Activated CD8-positive, alpha-beta memory T cell treated with anti-CD3 and anti-CD28 coated beads for 24 hours (primary cell): ENCODE results near the gene EEF1AKMT3.
A peak's percentile ranks its signal among the peaks of the same experiment; 100 is the strongest.

ENCODE experiments used
- DNase-seq: peaks from one replicate; pipeline ENCODE4 v3.0.0-alpha.2; 2020

EEF1AKMT3 gene

DNA sequence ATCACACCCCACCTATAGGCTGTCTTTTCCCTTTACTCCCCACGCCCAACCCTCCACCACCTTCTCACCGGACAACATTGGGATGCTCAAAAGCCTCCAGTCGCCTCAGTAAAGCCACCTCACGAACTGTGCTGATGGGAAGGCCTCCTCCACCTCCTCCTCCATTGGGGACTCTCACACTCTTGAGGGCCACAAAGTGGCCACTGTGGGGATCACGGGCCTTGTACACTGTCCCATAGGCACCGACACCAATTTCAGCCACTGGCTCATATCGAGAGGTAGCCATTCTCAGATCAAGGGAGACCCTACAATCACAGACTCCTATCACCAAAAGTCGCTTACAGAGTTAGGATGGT lies 21.0 kb upstream of the EEF1AKMT3 start:
- DNase-seq = peak; percentile 65

DNA sequence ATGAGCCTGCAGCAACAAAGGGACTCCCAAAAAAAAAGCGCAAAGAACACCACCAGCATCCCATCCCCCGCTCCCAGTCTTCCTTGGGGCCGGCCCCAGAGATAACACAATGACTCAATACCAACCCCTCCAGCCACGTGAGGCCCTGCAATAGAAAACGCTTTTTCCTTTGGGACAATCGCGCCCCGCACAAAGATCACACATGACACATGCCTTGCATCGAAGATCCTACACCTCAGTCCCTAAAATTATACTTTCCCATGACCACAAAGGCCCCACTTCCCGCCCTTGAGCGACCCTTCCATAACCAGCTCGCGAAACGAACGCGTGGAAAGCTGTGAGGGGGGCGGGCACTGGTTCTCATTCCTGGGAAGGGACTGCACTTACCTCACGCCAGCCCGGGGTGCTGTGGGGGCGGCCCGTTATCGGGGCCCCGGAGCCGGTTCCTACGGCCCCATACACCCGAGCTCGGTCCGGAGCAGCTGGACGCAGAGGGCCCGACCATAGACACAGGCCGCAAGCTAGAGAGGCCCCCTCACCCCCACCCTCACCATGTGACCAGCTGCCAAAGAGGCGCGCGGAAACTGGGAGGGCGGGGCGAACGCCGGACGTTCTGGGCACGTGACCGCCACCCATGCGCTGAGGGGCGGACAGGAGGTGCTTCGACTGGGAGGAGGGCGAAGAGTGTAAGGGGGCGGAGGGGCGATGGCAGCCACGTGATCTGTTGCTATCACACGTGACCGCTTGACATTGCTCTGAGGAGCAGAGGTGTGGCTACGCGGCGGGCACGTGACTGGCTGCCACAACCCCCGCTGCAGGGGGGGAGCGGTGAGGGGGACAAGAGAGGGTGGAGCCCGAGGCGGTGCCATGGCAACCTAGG lies 20.4 kb upstream of the EEF1AKMT3 start, which contains the start of gene CDK4:
CDK4 (minus strand) TSS at position 523 of the 880 bp plus-strand sequence. CDS start 593 bp downstream, outside the sequence.
- DNase-seq = peak; percentile 98

- DNase-seq = no peak
These were observed 19.8 kb upstream of the EEF1AKMT3 start for GRCh38 chr12:57752668-57753000.

GRCh38 chr12:57753756-57754337 lies 18.6 kb upstream of the EEF1AKMT3 start:
- DNase-seq = no peak

- peak; percentile 87 for DNase-seq
These were observed 17.8 kb upstream of the EEF1AKMT3 start, which contains the start of gene MARCHF9 for GRCh38 chr12:57754411-57755193. Gene MARCHF9, plus strand, starts transcription at chr12:57755103. Its CDS starts 426 bp downstream, at chr12:57755529.

DNA sequence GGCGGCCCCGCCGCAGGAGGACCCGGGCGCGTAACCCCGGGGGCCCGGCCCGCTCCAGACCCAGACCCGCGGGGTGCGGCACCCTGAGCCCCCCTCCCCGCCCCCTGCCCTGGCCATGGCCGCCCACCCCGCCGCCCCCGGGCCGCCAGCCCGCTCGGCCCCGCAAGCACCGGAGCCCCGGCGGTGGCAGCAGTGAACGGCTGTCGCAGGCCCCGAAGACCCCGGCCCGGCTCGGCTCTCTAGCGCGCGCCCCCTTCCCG lies 17.3 kb upstream of the EEF1AKMT3 start:
- DNase-seq = no peak

DNA sequence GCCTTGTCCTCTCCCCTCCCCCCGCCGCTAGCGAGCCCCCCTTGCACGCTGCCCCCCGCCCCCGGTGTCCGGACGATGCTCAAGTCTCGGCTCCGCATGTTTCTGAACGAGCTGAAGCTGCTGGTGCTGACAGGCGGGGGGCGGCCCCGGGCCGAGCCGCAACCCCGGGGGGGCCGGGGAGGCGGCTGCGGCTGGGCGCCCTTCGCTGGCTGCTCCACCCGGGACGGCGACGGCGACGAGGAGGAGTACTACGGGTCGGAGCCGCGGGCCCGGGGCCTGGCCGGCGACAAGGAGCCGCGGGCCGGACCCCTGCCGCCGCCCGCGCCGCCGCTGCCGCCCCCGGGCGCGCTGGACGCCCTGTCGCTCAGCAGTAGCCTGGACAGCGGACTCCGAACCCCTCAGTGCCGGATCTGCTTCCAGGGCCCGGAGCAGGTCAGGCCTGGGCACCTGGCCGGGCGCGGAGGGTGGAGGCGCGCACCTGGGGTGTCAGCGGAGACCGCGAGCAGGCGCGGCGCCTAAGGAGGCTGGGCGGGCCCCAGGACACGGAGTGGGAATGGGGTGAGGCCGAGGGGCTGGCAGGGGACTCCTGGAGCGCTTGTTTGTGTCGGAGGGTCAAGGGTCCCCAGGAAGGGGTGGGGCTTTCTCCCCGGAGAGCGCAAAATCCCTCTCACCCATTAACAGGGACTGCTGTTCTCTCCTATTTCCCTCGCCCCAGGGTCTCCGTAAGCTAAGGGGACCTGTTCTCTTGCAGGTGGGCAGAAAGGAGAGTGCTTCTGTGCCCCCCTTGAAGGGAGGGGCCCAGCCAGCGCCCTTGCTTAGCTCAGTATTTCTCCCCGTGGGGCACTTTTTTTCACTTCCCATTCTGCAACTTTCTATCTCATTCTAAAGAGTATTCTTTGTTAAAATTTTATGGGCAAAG lies 16.7 kb upstream of the EEF1AKMT3 start:
- peak; percentile 68 for DNase-seq

GRCh38 chr12:57756406-57757341 lies 15.7 kb upstream of the EEF1AKMT3 start:
- peak; percentile 84 for DNase-seq

DNA sequence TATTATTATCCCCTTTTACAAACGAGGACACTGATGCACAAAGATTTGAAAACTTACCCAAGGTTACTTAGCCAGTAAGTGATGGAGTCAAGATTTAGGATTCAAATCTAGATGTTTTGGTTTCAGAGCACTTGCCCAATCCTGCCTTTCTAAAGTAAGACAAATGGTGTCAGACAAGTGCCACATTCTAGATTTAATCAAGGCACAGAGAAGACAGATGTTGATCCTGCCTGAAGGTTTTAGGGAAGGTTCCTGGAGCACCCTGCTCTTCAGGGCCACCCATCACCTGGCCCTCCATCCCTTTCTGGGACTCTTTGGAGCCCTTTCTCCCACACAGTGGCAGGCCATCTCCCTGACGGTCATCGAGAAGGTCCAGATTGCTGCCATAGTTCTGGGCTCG lies 14.6 kb upstream of the EEF1AKMT3 start:
- no peak for DNase-seq

DNA sequence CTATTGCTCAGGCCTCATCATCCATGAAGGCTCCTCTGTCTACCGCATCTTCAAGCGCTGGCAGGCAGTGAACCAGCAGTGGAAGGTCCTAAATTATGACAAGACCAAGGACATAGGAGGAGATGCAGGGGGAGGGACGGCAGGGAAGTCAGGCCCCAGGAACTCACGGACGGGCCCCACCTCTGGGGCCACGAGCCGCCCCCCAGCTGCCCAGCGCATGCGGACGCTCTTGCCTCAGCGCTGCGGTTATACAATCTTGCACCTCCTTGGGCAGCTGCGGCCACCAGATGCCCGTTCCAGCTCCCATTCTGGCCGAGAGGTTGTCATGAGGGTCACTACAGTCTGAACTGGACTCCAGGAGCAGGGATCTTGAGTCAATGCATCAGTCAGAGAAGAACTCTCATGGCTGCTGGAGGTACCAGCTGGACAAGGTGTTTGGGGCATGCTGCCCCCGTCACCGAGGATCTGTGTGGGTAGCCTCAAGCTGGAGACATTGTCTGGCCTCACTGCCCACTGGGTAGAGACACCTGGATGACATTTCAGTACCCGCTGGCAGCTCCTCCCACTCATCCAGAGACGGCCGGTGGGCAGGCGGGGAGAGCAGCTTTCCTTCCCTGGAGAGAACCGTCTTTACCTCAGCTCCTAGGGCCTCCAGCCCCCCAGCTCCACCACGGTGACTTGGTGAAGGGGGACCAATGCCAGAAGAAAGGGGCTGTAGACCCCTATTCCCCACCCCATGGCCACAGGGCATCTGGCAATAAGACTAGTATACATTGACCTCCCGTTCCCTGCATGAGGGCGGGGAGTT lies 13.7 kb upstream of the EEF1AKMT3 start:
- no peak for DNase-seq

DNA sequence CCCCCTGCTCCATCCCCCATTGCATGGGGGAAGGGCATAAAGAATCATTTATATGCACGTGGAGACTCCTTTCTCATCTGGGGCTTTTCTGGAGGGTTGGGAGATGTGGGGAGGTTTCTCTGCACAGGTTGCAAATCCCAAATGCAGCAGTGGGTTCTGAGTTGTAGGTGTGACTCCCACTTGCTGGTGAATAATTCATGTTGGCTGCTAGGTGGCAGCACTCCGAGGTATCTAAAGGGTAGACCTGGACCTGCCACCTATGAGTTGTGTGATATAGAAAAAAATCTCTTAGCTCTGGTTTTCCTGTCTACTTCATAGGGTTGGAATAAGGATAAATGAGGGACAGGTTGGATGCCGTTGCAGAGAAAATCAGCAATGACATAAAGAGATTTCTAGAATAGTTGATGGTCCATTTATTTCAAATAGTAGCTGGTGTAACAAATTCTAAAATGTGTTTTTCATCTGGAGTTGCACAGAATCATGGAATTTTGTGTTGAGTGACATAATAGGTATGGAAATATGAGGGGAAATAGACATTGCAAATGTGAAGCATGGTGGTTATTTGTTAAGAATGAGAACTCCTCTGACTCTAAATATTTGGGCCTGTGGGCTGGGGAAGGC lies 12.9 kb upstream of the EEF1AKMT3 start:
- DNase-seq = no peak

DNA sequence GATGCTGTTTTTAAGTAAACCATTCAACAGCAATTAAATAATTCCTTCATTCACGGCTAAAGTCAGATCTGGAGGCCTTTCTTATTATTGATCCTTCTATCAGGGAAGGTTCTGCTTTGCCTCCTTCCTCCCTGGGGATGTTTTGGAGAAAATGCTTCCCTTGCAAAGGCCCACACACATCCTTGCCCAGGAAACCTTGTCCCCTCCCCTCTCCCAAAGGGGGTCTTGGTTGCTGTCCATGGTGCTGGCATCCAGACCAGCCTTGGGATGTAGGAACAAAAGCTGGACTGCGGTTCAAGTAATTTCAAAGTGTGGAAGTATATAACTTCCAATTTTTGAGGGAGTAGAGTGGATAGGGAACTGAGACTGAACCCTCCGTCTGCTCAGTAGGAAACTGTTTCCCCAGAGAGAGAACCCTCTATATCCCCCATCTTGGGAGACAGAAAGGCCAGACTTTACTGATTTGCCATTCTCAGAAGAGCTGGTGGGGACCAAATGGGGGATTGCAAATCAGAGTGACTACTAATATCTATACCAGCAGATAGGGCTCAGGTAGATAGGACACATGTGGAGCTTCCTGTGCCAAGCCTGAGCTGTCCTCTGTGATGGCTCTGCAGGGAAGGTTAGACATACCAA lies 11.9 kb upstream of the EEF1AKMT3 start:
- no peak for DNase-seq

GRCh38 chr12:57761391-57761998 lies 10.9 kb upstream of the EEF1AKMT3 start:
- no peak for DNase-seq

DNA sequence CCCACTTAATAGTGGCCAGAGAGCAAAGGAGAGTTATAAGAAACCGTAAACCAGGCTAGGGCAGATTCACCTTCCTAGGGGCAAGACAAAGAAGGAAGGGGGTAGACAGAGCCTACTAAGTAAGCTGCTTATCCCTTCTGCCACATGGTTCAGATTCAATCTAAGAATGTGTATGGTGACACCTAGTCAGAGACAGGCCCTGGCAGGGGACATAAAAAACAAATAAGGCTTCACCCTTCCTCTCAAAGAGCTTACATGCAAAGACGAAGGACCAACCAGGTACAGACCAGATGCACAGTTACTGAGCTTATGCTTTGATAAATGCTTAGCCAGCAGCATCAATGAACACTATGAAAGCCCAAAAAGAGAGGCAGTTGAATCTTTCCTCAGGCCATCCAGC lies 10.0 kb upstream of the EEF1AKMT3 start:
- DNase-seq = no peak

DNA sequence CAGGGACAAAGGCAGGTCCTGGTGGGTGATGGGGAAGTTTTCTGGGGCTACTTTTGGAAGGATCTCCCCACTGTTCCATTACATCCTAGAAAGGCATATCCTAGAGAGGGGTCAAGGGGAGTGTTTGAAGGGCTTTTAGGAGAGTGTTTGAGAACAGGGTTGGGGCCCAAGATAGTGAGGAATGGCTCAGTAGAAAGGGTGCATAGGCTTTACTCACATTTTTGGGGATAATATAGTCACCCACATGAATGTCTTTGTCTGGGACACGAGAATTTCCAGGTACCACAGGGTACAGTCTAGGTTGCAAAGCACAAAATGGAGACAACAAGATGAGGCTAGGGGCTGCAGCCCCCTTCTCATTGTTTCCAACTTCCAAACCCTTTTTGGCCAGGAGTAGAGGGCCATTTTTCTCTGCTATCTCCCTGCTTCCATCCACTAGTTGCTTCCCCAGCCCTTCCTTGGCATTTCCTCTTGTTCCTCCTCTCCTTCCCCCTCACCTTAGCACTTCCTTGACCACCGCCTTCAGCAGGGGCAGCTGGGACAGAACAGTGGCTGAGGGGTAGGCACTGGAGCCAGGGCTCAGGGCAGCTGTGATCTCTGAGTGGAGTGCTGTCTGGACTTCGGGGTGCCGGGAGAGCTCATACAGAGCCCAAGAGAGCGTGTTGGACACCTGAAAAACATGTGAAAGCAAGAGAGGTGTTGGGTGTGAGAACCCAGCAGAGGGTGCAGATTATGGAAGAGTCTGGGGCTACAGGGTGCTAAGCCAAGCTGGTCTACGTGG lies 8.3 kb upstream of the EEF1AKMT3 start:
- DNase-seq = no peak

GRCh38 chr12:57764662-57765002 lies 7.8 kb upstream of the EEF1AKMT3 start:
- no peak for DNase-seq

- DNase-seq = peak; percentile 84
These were observed 7.3 kb upstream of the EEF1AKMT3 start for GRCh38 chr12:57765003-57765697.
